ENCODE data around the gene MYL6.

Gene MYL6

DNA sequence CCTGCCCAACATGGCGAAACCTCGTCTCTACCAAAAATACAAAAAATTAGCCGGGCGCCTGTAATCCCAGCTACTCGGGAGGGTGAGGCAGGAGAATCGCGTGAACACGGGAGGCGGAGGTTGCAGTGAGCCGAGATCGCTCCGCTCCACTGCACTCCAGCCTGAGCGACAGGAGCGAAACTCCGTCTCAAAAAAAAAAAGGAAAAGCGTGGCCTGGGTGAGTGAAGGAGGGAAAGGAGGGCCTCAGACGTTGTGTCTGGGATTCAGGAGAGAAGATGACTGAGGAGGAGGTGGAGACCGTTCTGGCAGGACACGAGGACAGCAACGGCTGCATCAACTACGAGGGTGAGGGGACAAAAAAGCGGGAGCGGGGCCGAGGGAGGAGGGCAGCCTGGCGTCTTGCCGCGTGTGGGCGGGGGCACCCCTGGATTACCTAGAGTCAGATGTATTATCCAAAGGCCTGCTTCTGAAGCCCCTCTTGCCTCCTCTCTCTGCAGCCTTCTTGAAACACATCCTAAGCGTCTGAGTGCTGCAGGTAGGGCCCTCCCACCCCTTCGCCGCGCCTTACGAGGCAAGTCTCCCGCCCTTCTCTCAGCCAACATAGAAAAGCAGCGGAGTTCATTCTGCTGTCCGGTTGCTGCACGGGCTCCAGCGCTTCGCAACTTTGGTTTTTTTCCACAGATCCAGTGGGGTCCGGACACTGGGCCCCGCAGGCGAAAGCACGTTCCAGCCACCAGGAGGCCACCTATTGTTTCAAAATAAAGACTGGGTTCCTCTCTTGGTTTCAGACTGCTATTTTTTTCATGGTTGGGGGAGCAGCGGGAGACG, 744 bp upstream of the MYL6 start:
- peak; percentile 68 for DNase-seq

DNA sequence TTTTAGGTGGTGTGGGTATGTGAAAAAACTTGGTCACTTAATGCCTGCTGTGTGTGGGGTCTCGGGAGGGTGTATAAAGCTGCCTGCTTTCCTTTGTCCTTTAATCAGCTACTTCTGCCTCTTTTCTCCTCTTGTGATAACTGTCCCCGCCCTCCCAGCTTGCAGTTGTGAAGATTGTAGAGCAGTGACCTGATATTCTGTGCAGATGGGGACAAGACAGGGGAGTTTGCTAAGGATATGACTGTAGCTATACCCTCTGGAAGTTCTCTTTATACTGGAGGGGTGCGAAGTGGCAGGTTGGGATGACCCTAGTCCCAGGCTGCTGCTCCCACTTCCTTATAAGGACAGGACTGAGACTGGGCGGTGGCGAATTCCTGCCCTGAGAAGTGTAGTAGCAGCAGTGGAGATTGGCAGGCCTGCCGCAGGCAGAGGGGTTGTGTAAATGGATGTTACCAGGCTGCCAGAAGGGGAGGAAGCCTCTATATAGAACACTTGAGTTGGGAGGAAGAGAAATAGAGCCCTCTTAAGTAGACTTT, 835 bp downstream of the MYL6 start:
- peak; percentile 31 for DNase-seq

DNA sequence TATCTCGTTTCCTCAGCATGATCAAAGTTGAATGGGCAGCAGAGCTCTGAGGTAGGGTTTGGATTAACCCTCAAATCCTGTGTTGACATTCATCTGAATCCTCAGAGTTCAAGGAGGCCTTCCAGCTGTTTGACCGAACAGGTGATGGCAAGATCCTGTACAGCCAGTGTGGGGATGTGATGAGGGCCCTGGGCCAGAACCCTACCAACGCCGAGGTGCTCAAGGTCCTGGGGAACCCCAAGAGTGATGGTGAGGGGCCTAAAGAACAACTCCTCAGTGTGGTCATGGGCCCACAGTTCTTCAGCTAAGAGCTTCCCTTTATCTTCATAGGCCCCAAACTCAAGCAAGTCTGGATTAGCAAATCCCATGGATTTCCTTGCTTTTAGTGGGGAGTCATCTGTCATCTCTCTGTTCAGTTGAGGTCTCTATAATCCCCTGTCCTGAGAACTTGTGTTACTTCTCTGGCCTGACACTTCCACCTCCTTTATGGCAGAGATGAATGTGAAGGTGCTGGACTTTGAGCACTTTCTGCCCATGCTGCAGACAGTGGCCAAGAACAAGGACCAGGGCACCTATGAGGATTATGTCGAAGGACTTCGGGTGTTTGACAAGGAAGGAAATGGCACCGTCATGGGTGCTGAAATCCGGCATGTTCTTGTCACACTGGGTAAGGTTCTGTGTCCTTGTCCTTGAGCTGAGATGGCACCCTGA, 1.5 kb downstream of the MYL6 start:
- no peak for DNase-seq

DNA sequence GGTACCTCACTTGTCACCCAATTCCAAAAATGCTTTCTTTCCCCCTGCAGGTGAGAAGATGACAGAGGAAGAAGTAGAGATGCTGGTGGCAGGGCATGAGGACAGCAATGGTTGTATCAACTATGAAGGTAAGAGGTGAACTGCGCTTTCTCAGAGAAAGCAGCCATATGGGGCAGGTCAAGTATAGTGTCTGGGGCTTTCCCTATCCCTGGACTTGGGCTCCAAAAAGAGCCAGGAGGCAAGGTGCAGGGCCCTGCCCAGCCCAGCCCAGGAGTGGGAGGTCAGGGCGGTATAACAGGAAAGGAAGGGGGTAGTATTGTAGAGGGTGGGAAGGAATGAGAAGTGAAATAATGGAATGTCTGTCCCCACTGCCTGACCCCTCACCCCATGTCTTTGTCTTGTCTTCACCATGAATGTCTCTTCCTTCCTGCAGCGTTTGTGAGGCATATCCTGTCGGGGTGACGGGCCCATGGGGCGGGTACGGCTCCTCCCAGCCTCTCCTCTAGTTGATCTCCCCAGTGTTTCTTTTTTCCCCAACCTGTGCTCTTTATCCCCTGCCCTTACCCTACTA, 2.1 kb downstream of the MYL6 start:
- DNase-seq, result peak; percentile 57

DNA sequence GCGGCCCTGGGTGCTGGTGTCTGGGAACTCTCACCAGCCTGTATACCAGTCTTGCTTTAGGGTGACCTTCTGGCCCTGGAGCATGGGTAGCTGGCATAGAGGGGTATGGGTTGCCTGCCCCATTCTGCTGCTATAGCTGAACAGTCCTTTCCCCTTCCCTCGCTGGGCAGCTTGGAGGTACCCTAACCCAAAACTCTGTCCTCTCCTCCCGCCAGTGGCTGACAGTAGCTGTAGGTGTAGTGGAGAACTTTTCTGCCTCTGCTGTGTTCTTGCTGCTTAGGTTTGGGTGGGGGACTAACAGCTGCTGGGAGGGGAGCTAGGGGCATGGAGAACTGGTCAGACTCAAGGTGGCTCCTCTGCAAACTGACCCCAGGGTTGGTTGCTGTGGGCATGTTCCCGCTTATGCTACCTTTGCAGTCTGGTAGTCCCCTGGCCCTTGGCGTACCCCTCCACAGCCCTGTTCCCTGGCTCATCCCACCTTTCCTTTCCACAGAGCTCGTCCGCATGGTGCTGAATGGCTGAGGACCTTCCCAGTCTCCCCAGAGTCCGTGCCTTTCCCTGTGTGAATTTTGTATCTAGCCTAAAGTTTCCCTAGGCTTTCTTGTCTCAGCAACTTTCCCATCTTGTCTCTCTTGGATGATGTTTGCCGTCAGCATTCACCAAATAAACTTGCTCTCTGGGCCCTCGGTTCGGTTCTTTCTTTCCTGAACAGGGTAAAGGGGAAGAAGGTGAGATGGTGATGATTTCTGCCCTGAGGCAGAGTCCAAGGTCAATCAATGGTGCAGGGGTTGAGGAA, 2.9 kb downstream of the MYL6 start:
- no peak for DNase-seq

DNA sequence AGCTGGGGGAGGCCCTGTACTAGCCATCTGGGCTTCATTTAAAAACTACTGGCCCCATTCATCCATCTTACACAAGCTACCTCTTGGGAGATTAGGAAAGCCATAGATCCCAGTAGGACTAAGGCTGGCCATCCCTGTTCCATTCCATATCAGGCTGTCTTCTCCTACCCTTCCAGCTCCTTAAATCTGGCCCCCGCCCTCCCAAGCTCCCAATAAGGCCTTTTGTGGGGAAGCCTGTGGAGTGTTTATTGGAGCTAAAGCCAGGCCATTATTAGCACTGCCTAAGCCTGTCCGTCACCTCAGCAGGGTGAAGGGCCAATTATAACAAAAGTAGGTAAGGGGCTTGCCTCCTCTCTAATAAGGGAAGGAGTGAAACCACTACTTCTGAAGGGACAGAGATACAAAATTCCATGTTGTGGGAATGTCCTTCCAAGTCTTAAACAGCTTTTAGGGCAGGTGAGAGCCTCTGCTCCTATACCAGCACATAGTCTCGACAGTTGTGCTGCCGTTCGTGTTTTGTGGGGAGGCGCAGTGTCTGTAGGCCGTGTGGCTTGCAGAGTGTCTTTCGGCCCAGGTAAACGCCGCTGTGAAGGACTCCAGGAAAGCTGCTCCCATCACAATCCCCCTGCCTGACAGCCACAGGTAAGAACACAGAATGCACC, 3.7 kb downstream of the MYL6 start:
- DNase-seq, result no peak

DNA sequence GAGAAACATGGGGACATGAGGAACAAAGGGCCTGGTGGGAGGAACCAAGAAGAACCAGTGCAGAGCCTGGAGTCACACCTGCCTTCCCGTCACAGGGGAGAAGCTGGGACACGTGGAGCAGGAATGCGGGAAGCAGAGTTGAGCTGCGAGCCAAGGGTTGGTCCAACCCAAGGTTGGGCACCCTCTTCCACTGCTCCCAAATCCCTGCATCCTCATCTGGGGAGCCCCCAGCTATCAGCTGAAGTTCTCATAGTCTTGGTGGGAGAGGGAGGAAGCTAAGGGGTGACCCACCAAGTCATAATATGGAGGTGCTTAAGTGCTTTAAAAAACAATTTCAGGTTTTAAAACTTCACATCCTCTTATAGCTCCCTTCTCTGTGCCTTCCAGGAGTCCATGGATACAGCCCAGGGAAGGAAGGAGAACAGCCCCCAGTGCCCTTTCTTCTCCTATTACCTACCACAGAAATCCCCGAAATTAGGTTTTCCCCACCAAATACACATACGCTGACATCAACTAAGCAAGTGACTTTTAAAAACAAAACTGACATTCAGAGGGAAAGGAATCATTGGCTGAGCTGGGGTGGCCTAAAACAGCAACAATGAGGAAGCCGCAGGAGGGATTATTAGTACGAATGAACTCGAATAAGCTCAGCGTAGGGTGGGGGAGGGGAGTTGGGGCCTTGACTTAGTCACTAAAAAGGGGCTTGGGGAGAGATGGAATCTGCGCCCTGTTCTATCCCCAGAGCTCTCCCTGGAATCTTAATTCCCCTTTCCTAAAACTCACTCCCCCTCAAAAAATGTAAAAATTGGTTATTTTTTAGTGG, 4.5 kb downstream of the MYL6 start:
- no peak for DNase-seq

DNA sequence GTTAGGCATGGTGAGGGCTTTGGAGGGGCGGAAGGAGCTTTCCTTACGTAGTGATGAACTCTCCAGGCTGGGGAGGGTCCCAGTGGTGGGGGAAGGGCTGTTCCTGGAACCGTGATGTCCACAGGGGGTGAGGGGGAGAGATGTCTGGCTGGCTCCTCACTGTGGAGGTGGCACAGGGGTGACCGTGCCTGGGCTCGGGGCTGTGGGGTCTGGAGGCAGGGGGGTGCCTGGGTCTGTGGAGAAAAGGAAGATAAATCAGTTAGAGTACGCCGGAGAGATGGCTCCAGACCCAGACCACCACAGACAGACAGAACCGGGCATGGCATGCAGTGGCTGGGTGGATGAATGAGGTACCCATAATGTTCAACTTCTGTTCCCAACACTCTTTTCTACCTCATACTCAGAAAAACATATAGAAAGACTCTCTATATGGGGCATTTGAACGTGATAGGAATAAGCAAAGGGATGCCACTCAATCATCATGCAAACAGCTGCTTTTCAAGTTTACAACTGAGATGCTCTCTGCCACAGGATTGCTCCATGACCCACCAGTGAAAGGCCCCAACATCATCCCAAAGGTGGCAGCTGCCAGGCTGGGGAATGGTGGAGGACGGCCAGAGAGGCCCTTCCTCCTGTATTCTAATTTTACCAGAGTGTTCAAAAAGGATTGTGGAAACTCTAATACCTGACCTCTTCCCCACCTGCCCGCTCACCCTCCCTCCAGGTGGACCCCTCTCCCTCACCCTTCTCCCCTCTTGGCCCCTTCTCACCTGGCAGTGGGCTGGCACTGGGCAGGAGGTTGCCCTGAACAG, 5.6 kb downstream of the MYL6 start:
- DNase-seq, result no peak

DNA sequence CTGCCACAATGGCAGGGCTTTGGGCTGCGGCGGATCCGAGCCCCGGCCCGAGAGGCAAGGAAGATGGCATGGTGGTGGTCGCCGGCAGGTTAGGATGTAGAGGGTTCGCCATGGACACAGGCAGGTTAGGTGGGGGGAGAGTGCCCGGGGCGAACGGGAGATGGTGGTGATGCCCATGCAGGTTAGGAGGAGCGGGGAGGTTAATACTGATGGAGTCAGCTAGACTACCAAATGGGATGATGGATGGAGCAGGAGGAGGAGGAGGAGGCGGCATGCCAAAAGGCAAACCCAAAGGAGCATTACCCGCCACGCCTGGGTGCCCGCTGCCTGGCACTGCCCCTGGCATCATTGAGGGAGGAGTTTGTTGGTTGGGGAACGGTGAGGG, 6.2 kb downstream of the MYL6 start:
- DNase-seq, result no peak

DNA sequence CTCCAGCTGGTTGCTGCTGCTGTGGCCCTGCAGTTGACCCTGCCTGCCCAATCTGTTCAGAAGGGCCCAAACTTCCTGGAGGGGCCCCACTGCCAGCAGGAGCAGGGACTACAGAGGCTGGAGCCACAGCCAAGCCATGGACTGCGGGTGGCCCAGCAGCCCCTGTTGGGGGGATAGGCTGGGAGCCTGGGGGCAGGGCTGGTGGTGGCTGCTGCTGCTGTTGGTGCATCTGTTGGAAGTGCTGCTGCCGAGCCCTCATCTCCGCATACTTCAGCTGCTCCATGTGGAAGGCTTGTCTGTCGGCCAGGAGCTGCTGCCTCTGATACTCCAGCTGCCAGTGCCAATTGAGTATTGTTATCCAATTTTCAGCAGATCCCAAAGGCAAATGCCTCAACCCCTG, 7.2 kb downstream of the MYL6 start:
- DNase-seq, result no peak

DNA sequence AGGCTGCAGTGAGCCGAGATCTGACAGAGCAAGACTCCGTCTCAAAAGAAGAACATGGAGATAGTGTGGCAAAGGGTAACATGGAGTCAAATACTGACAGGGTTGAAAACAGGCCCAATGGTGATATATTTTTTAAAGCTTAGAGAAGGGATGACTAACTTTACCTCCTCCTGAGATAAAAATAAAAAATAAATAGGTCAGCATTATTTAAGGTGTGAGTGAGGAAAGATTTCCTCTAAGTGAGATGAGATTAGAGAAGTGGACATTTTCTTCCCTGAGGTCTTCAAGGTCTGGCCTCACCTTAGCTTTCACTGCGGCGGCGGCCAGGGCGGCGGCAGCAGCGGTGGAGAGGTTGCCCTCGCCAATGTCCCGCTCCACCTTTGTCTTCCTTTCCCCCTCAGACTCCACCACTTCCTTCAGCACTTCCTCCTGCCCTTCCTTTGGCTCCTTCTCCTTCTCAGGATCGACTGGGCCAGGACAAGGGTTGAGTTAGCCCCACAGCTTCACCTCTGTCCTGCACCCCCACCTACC, 11.1 kb downstream of the MYL6 start:
- no peak for DNase-seq

DNA sequence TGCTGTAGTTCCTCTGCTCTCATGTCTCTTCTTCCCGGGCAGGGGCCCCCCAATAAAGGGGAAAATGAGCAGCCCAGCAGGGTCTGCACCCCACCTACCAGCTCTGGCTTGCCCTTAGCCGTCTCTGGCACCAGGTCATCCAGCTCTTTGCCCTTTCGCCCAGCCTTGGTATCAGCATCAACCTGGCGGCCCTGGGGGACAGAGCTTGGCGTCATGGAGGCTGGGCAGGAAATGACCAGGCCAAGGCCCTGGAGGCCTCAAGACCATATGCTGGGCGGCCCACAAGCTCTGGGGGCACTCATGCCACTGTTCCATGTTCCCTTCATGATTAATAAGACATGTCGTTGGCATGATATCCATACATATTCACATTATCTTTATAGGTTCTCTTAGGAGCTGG, 14.7 kb downstream of the MYL6 start:
- no peak for DNase-seq

DNA sequence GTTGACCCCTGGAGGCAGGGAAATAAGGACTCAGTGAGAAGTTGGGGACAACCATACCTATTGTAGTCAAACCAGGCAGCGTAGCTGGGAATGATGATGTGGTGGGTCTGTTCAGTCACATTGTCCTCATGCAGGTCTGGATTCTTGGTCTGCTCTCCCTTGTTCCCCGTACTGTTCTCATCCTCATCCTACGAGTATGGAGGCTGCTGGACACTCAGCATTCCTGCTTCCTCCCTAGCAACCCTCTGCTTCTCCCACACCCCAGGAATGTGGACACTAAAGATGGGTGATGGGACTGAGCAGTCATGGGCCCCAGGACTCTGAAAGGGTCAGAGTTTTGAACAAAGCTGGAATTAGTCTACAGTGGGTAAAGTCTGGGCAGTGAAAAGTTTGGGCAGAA, 20.2 kb downstream of the MYL6 start:
- DNase-seq, result no peak

DNA sequence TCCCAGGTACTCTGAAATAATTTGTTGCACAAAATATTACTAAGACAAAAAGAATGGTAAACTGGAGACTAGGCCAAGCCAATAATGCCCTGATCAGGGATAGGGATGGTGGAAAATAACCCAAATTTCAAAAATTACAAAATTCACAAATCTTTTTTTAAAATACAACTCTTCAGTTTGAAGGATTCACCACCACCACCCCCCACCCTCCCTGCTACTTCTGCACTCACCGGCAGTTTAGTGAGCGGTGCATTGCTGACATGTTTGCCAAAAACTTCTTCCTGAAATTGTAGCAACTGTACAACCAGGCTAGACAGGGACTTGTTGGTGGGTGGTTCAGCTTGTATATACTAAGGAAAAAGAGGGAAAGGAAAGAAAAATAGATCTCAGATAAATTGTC, 28.8 kb downstream of the MYL6 start:
- no peak for DNase-seq

DNA sequence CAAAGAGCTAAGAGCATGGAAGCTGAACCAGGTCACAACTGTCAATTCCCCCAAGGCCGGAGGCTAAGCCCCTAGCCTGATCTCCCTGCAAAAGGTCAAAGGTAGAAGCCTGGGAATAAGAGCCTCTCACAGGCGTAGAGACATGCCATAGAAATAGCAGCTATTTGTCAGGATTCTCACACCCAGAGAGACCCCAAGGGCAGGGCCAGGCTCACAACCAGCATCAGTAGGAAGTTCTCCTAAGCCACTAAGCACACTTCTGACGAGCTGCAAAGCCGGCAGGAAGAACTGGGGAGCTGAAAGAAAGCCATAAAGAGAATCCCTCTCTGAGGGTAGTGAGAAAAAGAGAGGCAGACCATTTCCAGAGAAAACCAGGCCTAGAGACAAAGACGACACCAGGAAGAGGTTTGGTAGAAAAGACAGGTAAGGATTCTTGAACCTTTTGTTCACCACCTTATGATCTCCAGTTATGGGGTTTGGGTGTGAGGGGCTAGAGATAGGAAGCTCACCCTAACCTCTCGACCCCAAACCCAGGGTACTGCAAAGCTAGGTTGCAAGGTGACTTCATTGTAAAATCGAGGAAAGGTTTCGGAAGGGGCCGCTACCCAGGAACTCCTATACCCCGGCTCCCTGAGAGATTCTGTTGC, 30.1 kb downstream of the MYL6 start:
- no peak for DNase-seq

DNA sequence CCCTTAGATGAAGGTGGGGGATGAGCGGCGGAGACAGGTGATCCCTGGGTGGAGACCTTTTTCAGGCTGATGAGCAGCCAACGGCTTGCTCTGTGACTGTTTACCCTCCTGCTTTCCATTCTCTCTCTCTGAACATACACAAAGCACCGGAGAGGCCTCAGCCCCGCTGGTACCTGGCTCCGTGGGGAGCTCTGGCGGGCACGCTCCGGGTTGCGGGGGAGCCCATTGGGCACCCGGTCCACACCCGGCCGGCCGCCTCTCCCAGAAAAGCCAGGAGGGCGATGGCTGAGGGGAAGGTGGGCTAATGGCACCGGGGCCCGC, 30.6 kb downstream of the MYL6 start:
- DNase-seq, result no peak

DNA sequence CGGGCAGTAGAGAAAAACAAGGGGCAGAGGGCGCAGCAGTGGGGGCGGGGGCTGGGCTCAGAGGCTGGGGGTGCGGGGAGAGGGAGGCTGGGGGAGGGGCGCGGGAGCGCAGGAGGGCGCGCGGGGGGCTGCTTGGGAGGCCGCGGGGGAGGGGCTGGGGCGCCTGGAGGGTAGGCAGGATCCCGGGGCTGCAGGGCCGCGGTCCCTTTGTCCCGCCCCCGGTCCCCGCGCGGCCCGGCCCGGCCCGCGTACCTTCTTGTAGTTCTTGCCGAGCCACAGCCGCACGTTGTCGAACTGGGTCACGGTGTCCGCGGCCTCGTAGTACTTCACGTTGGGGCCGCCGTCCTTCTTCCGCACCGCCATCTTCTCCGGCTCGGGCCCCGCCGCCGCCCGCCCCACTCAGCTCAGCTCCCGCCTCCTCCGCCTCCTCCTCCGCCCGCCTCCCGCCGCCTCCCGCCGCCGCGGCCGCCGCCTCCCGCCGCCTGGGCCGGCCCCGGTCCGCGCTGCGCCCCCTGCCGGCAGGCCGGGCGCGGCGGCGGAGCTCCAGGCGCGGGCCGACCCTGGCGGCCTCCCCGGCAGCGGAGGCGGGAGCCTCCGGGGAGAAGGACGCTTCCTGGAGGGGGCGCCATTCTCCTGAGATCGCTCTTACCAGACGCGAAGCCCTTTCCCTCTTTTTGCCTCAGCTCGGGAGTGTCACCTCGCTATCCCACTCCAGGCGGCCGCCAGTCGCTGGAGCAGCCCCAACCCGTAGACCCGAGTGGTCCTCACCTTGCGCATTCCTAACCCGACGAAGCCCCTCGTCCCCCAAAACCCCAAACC, 31.1 kb downstream of the MYL6 start, which contains the start of gene SMARCC2:
Gene SMARCC2 (minus strand): TSS at position 385 of the 819 bp plus-strand sequence. CDS start 22 bp downstream, at position 363.
- DNase-seq, result peak; percentile 84

DNA sequence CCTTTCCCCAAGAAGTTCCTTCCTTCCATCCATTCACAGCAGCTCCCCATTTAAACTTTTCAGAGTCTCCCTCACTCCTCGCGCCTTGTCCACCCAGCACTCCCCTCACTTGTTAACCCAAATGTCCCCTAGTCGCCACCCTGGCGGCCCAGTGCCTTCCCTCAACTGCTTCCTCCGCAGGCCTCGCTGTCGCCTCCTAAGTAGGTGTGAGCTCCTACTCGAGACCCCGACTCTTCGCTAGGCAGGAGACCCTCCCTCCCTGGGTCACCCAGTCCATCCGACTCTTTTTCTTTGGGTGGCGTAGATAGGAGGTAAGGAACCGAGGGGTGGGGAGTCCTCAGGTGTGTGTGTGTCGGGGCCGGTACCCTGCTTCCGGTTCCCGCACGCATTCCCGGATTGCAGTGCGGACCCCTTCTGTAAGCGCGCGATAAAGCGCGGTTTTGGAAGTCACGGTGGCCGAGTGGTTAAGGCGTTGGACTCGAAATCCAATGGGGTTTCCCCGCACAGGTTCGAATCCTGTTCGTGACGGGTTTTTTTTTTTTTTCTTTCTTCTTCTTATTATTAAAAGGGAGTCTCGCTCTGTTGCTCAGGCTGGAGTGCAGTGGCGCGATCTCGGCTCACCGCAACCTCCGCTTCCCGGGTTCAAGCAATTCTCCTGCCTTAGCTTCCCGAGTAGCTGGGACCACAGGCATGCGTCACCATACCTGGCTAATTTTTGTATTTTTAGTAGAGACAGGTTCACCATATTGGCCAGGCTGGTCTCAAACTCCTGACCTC, 31.9 kb downstream of the MYL6 start:
- peak; percentile 90 for DNase-seq
